ENCODE data around the gene MEPE.
"Not testable (repeated sequence)": the region's sequence is repeated elsewhere in the genome, so short reads cannot be mapped to it uniquely, and the experiment has no call there.

The MEPE gene

DNA sequence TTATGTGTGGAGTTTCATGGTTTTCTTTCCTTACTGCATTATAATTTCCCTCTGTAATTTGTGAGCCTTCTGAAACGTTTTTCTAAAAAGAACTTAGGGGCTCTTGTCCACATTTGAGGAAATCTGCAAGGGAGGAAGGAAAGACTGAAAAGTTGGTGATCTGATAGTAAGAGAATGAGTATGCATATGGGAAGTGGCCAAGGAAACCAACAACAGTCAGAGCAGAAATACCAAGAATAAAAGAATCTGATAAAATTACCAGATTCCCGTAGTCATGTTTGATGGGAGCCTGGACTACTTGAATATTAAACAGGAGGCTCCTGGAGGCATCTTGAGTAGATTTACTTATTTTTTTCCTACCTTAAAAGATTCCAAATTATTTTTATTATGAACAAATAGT, 50.1 kb downstream of the MEPE start:
- no peak for DNase-seq (ENCODE audit: low spot score)

DNA sequence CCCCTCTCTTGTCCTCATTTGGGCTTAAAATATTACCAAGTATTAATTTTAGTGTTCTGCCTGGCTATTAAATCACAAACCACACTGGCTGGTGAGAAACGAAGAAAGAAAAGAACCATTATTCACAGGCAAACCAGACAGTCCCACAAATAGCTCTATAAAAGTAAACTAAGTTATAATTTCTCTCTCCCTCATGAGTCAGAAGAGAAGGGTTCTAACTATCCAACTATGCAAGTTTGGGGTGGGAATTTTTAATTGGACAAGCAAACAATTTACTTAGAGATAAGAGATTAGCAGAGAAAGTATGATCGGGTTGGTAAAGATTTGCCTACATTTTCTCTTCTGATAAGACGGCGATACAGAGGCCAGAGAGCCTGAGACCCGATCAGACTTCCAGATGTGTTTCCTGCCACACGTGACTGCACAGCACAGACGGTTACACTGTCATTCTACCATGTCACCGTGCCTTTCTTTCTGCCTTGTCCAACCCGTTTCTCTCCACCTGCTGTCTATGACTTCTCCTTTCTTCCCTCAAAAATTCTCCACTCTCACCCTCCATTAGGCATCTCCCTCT, 52.3 kb downstream of the MEPE start:
- no peak for DNase-seq (ENCODE audit: low spot score)

DNA sequence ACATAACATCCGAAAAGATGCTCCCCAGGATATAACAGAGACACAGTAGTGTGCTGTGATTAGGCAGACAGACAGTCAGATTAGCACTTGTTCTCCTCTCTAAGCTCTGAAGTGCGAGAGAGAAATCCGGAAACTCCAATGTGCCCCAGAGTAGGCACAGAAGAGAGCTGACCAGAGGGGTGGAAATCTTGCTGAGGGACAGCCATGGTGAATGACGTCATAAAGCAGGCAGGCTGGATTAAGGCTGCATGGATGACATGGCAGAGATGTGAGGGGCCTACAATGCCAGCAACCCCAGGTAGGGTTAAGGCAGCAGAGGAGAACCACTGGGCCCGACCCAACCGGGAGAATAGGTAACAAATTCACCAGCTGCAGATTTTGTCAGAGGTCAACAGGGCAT, 53.3 kb downstream of the MEPE start:
- no peak for DNase-seq (ENCODE audit: low spot score)

DNA sequence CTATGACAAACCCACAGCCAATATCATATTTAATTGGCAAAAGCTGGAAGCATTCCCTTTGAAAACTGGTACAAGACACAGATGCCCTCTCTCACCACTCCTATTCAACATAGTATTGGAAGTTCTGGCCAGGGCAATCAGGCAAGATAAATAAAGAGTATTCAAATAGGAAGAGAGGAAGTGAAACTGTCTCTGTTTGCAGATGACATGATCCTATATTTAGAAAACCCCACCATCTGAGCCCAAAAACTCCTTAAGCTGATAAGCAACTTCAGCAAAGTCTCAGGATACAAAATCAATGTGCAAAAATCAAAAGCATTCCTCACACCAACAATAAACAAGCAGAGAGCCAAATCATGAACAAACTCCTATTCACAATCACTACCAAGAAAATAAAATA, 58.0 kb downstream of the MEPE start:
- not testable (repeated sequence) for DNase-seq (ENCODE audit: low spot score)

DNA sequence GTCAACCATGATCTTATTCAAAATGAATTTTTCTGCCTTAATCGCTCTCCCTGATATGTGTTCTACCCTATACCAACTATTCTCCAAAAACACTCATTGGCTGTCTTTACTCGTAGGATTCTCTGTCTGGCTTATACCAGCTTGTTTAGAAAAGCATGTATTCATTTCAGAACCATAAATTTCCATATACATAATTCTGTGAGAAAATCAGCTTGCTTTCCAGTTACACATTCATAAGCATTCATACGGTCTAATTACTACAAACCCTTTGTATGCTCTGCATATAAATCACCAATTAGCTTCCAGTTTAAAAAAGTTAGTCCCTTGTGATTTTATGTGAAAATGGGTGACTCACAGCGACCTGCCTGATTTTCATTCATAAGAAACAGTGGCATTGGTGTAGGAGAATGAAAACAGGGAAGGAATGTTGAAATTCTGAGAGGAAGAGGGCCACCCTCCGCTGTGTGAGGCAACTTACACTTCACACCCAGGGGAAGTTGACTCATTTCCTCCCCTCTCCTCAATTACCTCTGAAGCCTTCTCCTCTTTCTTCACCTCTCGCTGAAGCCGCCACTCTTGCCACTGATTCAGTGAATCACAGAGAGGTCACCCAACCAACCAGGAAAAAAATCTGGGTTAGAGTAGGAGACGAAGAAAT, 63.3 kb downstream of the MEPE start:
- no peak for DNase-seq (ENCODE audit: low spot score)

All from HuH-7.5 (cell line).